ENCODE data around the gene CLSTN1.

GRCh38 chr1:9729523-9729922 lies 94.2 kb downstream of the CLSTN1 start:
- TF ChIP-seq CTCF (IDR thresholded peaks at IDR 0.05; ENCODE audit: insufficient read depth, low read depth, low read length) (no peak), EZH2 (IDR thresholded peaks at IDR 0.05; ENCODE audit: insufficient read depth, low read length) (no peak)

Data from astrocyte (in vitro differentiated cells and primary cell).